HG02884 (cell line): Measurements from ENCODE around the gene GZF1.
A peak's percentile ranks its signal among the peaks of the same experiment; 100 is the strongest.

ENCODE experiments used
- ATAC-seq: cut with Tn5 transposase; IDR thresholded peaks from one replicate; pipeline ENCODE4 v1.9.1; 2021; ENCODE audit warnings: mild to moderate bottlenecking, moderate library complexity; ENCODE audit not compliant: unreplicated experiment

The GZF1 gene

GRCh38 chr20:23368316-23369071 lies 6.5 kb downstream of the GZF1 start:
- ATAC-seq: no peak

- ATAC-seq: no peak
These were observed 7.3 kb downstream of the GZF1 start for GRCh38 chr20:23369072-23369823.

GRCh38 chr20:23370274-23370673 lies 8.3 kb downstream of the GZF1 start:
- ATAC-seq: no peak

- no peak for ATAC-seq
These were observed 8.9 kb downstream of the GZF1 start for GRCh38 chr20:23370873-23371272.

GRCh38 chr20:23371496-23371895 lies 9.5 kb downstream of the GZF1 start:
- no peak for ATAC-seq

- ATAC-seq: no peak
These were observed 12.5 kb downstream of the GZF1 start for GRCh38 chr20:23374441-23374840.

GRCh38 chr20:23375827-23376226 lies 13.8 kb downstream of the GZF1 start:
- no peak for ATAC-seq

- no peak for ATAC-seq
These were observed 17.8 kb downstream of the GZF1 start for GRCh38 chr20:23379772-23380171.

GRCh38 chr20:23381876-23382275 lies 19.9 kb downstream of the GZF1 start:
- no peak for ATAC-seq

GRCh38 chr20:23386304-23387117 lies 24.5 kb downstream of the GZF1 start:
- ATAC-seq: no peak

- ATAC-seq: no peak
These were observed 25.1 kb downstream of the GZF1 start for GRCh38 chr20:23387118-23387443.

GRCh38 chr20:23390091-23390774 lies 28.3 kb downstream of the GZF1 start:
- no peak for ATAC-seq

- no peak for ATAC-seq
These were observed 29.8 kb downstream of the GZF1 start for GRCh38 chr20:23391707-23392310.

GRCh38 chr20:23393996-23394775 lies 32.2 kb downstream of the GZF1 start:
- no peak for ATAC-seq

GRCh38 chr20:23396950-23397627 lies 35.1 kb downstream of the GZF1 start:
- no peak for ATAC-seq

- no peak for ATAC-seq
These were observed 36.0 kb downstream of the GZF1 start for GRCh38 chr20:23397961-23398360.

GRCh38 chr20:23399568-23400241 lies 37.7 kb downstream of the GZF1 start:
- peak; percentile 75 for ATAC-seq

- no peak for ATAC-seq
These were observed 39.1 kb downstream of the GZF1 start for GRCh38 chr20:23401051-23401450.

GRCh38 chr20:23403751-23404150 lies 41.8 kb downstream of the GZF1 start:
- ATAC-seq: no peak
